ENCODE data around the gene LGALS9B.
"Not testable (repeated sequence)": the region's sequence is repeated elsewhere in the genome, so short reads cannot be mapped to it uniquely, and the experiment has no call there.

Gene LGALS9B

DNA sequence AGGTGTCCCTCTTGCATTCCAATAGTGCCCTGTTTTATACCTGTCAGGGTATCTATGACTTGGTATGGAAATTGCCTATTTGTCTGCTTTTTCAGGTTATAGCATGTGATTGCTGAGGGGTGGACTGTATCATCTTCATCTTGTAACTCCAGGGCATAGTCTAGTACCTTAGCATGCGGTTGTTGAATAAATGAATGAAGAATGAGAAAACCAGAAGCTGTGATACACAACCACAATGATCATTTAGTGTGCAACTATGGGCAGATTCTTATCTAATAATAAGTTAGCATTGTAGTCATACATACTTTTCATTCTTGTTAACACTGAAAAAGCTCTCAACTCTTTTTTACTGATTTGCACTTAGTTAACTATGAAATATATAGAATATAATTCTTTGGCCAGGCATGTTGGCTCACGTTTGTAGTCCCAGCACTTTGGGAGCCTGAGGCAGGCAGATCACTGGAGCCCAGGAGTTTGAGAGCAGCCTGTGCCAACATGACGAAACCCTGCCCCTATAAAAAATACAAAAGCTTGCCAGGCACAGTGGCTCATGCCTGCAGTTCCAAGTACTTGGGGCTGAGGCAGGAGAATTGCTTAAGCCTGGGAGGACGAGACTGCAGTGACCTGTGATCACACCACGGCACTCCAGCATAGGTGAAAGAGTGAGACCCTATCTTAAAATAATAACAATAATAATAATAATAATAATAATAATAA lies 65.9 kb downstream of the LGALS9B start:
- DNase-seq, result not testable (repeated sequence)

- DNase-seq, result not testable (repeated sequence)
Measured at GRCh38 chr17:20400559-20401305, 66.6 kb downstream of the LGALS9B start.

All from activated CD8-positive, alpha-beta memory T cell treated with anti-CD3 and anti-CD28 coated beads, Interleukin-2, amount 50 U/mL, for 48 hours (primary cell).